KOPT-K1 (cell line): ENCODE data around the gene OR9Q2.

Source experiments
- H3K27ac ChIP-seq: fragments of 200-600 bp; sonication (generic); 2 replicates; pipeline ENCODE4 v1.5.1; 2016; ENCODE audit warnings: antibody characterized with exemption, mild to moderate bottlenecking, low read depth, low read length; ENCODE audit not compliant: poor library complexity, severe bottlenecking
- H3K36me3 ChIP-seq: fragments of 200-600 bp; sonication (generic); 2 replicates; pipeline ENCODE4 v1.5.1; 2017; ENCODE audit warnings: antibody characterized with exemption, mild to moderate bottlenecking, low read length, moderate library complexity; ENCODE audit not compliant: insufficient read depth
- H3K9me3 ChIP-seq: fragments of 200-600 bp; sonication (generic); 2 replicates; pipeline ENCODE4 v1.5.1; 2017; ENCODE audit warnings: antibody characterized with exemption, low read length, mild to moderate bottlenecking; ENCODE audit not compliant: insufficient read depth, poor library complexity, severe bottlenecking

The OR9Q2 gene, protein sequence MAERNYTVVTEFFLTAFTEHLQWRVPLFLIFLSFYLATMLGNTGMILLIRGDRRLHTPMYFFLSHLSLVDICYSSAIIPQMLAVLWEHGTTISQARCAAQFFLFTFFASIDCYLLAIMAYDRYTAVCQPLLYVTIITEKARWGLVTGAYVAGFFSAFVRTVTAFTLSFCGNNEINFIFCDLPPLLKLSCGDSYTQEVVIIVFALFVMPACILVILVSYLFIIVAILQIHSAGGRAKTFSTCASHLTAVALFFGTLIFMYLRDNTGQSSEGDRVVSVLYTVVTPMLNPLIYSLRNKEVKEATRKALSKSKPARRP

DNA sequence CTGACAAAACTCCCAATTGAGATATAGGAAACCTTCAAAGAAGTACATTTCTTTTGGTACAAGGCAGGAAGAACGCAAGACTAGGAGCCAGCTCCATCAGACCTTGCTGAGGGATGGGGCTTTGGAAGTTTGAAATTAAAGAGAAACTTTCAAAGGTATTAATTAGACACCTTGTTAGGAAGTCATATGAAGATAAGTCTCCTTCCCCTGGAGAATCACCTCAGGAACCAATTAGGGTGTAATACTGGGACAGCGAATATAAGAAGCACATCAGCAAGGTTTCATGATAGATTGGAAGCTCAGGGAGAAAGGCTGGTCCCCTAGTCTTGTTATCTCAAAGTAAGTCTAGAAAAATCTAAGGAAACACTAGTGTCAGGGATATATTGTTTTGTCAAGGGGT, at the start of gene OR9Q2:
TSS of gene OR9Q2 (plus strand) at position 301 of the 400 bp plus-strand sequence. CDS start 1,421 bp downstream, outside the sequence.
- H3K27ac ChIP-seq: no peak within 1 kb of the TSS
- no peaks in the 10 kb centered on the region for H3K9me3 ChIP-seq
- no peaks in the 10 kb centered on the region for H3K36me3 ChIP-seq

GRCh38 chr11:58142761-58143160, 46.1 kb upstream of the OR9Q2 start:
- H3K27ac ChIP-seq: no peak overlapping the region
- H3K9me3 ChIP-seq: no peaks in the 10 kb centered on the region
- no peaks in the 10 kb centered on the region for H3K36me3 ChIP-seq

- H3K9me3 ChIP-seq: no peaks in the 10 kb centered on the region
- no peak overlapping the region for H3K27ac ChIP-seq
- no peaks in the 10 kb centered on the region for H3K36me3 ChIP-seq
These were observed 36.1 kb upstream of the OR9Q2 start for GRCh38 chr11:58152781-58153180.

DNA sequence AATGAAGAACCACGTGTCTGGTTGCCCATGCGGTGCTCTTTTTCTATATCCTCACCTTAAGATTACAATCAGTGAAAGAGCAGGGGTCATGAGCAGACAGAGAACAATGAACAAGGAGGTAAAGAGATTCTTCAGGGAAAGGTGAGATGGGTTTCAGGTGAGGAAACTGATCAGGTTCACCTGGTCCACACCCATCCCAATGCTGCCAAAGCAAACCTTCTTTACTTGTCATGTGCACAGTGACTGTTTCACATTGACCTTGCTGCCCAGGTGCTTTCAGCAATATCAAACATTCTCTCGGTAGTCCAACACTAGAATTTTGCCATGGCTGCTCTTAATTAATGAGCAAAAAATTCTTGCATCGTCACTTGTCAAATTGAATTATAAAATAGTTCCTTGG, 24.5 kb upstream of the OR9Q2 start:
- Histone ChIP-seq H3K9me3 (no peaks in the 10 kb centered on the region), H3K36me3 (no peaks in the 10 kb centered on the region), H3K27ac (no peak overlapping the region)

DNA sequence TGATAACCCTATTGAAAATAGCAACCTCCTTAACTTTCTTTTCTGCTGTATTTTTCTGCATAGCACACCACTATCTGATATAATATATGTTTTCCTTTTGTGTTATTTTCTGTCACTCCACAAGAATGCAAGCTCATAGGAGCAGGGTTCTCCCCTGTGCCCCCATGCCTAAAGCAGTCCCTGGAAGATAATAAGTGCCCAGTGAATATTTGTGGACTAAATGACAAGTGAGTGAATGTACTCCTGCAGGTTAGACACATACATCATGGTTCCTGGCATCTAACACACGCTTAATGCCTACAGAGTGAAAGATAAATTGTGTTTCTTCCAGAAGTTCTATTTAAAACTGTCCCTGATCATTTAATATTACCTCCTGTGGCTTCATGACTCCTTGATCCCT, 23.9 kb upstream of the OR9Q2 start:
- Histone ChIP-seq H3K9me3 (no peaks in the 10 kb centered on the region), H3K27ac (no peak overlapping the region), H3K36me3 (no peaks in the 10 kb centered on the region)

- H3K36me3 ChIP-seq: no peaks in the 10 kb centered on the region
These were observed 23.3 kb upstream of the OR9Q2 start for GRCh38 chr11:58165504-58166106.

GRCh38 chr11:58177409-58178054, 11.3 kb upstream of the OR9Q2 start:
- Histone ChIP-seq H3K27ac (no peak overlapping the region), H3K36me3 (no peaks in the 10 kb centered on the region), H3K9me3 (no peaks in the 10 kb centered on the region)

More at GRCh38 chr11:58165504-58166106, 23.3 kb upstream of the OR9Q2 start:
- no peaks in the 10 kb centered on the region for H3K9me3 ChIP-seq
- H3K27ac ChIP-seq: no peak overlapping the region

DNA sequence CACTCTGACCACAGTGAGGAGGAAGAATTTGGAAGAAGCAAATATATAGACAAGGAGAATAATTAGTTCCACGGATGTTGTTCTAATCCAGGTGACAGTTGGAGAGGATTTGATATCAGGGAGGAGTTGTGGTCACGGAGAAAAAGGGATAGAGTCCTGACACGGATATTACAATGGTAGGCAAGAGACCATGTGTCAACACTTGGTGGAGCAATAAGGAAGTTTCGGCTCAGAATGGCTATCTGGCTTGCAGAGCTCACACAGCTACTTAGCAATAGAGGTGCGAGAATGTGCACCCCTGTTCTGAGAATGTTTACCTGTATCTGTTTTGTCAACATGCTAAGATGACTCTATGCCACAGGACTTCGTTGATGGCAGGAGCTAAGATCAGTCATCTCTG, 10.4 kb upstream of the OR9Q2 start:
- no peak overlapping the region for H3K27ac ChIP-seq
- H3K9me3 ChIP-seq: no peaks in the 10 kb centered on the region
- no peaks in the 10 kb centered on the region for H3K36me3 ChIP-seq

DNA sequence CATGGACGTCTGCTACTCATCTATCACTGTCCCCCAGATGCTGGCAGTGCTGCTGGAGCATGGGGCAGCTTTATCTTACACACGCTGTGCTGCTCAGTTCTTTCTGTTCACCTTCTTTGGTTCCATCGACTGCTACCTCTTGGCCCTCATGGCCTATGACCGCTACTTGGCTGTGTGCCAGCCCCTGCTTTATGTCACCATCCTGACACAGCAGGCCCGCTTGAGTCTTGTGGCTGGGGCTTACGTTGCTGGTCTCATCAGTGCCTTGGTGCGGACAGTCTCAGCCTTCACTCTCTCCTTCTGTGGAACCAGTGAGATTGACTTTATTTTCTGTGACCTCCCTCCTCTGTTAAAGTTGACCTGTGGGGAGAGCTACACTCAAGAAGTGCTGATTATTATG, 9.2 kb upstream of the OR9Q2 start:
- Histone ChIP-seq H3K9me3 (no peaks in the 10 kb centered on the region), H3K36me3 (no peaks in the 10 kb centered on the region)

DNA sequence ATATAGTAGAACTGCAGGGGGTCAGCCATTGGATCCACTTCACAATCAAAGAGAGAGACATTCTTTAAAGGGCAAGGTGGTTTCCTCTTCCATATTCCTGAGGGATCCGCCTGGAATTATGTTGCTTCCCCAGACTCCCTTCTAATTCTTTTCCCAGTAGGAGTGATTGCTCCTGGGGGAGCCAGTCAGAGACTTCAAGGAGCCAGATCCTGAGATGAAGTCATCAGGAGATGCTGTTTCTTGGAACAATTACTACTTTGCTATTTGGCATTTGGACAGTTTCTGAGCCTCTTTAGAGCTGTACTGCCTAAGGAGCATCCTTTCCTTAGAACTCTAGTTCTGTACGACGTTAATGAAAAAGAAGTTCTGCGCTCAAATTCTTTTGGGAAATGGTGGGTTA, 1.9 kb upstream of the OR9Q2 start:
- no peaks in the 10 kb centered on the region for H3K36me3 ChIP-seq
- no peak overlapping the region for H3K27ac ChIP-seq
- no peaks in the 10 kb centered on the region for H3K9me3 ChIP-seq

More for the DNA sequence above, 9.2 kb upstream of the OR9Q2 start:
- no peak overlapping the region for H3K27ac ChIP-seq

DNA sequence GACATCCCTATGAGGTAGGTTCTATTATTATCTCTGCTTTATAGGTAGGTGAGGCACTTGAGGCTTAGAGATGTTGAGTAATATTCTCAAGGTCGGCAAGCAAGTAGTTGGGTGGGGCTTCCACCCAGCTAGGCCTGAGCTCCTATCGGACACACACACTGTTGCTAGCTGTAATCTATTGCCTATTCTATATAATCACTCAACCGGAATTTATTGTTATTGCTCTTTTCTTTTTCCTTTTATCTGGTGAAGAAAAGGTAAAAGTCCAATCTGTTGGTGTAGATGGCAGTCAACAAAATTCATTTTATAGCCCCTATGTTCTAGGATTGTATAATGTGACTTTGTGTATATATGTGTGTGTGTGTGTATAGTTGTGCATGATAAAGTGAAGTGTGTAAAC, 3.4 kb downstream of the OR9Q2 start:
- Histone ChIP-seq H3K36me3 (no peaks in the 10 kb centered on the region), H3K27ac (no peak overlapping the region), H3K9me3 (no peaks in the 10 kb centered on the region)

DNA sequence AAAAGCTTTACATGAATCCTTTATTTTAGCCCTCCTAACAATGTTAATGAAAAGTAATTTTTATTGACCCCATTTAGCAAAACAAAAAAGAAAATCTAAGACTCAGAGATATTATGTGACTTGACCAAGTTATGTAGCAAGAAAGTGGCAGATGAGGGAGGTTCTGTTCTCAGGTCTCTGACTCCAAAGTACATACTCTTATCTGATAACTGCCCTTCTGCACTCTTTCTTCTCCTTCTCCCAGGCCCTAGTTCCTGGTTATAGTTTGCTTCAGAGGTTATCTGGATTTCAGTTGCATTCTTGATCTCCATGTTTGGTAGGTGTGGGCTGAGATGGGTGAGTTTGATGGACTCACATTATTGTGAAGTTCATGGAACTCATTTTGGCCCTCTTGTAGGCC, 4.5 kb downstream of the OR9Q2 start:
- peaks cover 4% of the 10 kb centered on the region for H3K9me3 ChIP-seq
- H3K36me3 ChIP-seq: no peaks in the 10 kb centered on the region
- H3K27ac ChIP-seq: no peak overlapping the region

DNA sequence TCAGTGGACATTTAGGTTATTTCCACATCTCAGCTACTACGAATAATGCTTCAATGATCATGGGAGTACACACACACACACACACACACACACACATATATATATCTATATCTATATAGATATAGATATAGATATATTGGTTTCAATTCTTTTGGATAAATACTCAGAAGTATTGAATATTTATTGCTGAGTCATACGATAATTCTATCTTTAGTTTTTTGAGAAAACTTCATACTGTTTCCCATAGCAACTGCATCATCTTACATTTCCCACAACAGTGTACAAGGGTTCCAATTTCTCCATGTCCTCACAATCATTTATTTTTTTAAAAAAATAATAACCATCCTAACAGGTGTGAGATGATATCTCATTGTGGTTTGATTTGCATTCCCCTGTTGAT, 7.1 kb downstream of the OR9Q2 start:
- H3K9me3 ChIP-seq: peaks cover 4% of the 10 kb centered on the region
- no peaks in the 10 kb centered on the region for H3K36me3 ChIP-seq
- H3K27ac ChIP-seq: no peak overlapping the region

DNA sequence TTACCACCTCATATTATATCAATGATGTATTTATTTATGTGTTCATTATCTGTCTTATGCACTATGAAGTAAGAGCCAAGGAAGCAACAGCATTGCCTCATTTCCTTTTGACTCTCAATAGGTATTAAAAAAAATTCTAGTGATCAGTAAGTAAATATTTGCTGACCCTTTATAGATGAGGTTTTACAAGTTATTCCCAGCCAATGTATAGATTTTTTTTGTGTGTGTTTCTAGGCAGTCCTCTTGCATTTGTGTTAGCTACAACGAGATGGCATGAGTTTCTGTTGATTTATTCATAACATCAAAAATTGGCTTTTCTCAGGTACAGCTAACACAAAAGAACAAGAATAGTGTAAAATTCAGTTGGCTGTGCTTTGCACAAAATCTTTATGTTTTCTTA, 10.4 kb downstream of the OR9Q2 start:
- Histone ChIP-seq H3K36me3 (no peaks in the 10 kb centered on the region), H3K9me3 (peaks cover 4% of the 10 kb centered on the region), H3K27ac (no peak overlapping the region)

- no peaks in the 10 kb centered on the region for H3K9me3 ChIP-seq
- no peaks in the 10 kb centered on the region for H3K36me3 ChIP-seq
- H3K27ac ChIP-seq: no peak within 1 kb of the TSS
These were observed 15.2 kb downstream of the OR9Q2 start, which contains the start of gene OR1S2 for GRCh38 chr11:58204042-58204441. TSS of gene OR1S2 (minus strand) at chr11:58204142. CDS start at chr11:58204142, 0 bp downstream.
